Mesothelial cell of epicardium (in vitro differentiated cells): ENCODE data around the gene VPS8. TPM values are rescaled to one million over a fixed set of nuclear protein-coding genes. Genes with fewer than 3 reads are reported as not detected.
"Not testable (repeated sequence)": the region's sequence is repeated elsewhere in the genome, so short reads cannot be mapped to it uniquely, and the experiment has no call there.

ENCODE experiments used
- DNase-seq, 2 experiments: peaks; one replicate each; pipeline ENCODE4 v3.0.0; 2021; ENCODE audit warnings: low spot score in 2 of 2; ENCODE audit not compliant: unreplicated experiment in 2 of 2
- H3K27ac Mint-ChIP-seq: 2 replicates; pipeline ENCODE4 v1.8.0; 2021; ENCODE audit warnings: mixed read lengths
- H3K27me3 Mint-ChIP-seq: 2 replicates; pipeline ENCODE4 v1.8.0; 2021; ENCODE audit warnings: low read depth, mixed read lengths
- H3K36me3 Mint-ChIP-seq: 2 replicates; pipeline ENCODE4 v1.8.0; 2021; ENCODE audit warnings: mixed read lengths
- H3K4me1 Mint-ChIP-seq: 2 replicates; pipeline ENCODE4 v1.8.0; 2021; ENCODE audit warnings: mixed read lengths
- H3K4me3 Mint-ChIP-seq: 2 replicates; pipeline ENCODE4 v1.8.0; 2021; ENCODE audit warnings: mild to moderate bottlenecking, moderate library complexity, mixed read lengths
- H3K9me3 Mint-ChIP-seq: 2 replicates; pipeline ENCODE4 v1.8.0; 2021; ENCODE audit warnings: mixed read lengths
- CTCF ChIP-seq: fragments of 200-600 bp; sonication (generic); IDR thresholded peaks from one replicate; pipeline ENCODE4 v1.5.0; 2021; ENCODE audit warnings: antibody characterized with exemption; ENCODE audit not compliant: unreplicated experiment
- total RNA-seq: library from RNA; stranded (reverse); gene quantifications from 3 replicates; pipeline ENCODE4 v1.2.1, GENCODE V29; 2021

VPS8 gene
- total RNA-seq, 1 donor from 2014 or later, result 82.4 TPM

DNA sequence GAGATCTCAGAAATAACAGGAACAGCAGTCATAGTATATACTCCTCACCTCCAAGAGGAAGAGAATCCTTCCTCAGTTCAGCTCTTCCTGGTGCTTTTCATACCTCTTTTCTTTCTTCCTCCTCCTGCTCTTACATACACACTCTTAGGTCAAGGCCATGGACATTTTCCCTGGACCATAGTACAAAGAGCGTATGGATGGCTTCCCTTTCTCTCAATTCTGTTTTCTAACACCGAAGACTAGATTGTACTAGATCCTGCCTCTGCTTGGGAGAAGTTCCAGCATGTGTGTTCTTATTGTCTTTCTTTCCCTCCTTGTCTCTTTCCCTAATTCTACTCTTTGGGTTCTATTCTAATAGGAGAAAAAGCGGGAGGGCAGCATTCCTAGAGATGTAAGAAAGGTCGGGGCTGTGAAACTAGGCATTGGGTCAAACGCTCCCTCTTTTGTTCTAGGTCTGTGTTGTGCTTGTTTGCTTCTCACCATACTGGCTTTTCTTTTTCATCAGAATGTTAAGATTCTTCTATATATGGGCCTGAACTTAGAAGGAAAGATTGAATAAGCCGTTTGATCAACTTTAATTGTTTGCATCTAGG is 77.4 kb downstream of the VPS8 start:
- no peak for TF ChIP-seq CTCF
- DNase-seq, result no peak
- no peaks in the 10 kb centered on the region for H3K27me3 Mint-ChIP-seq
- no peaks in the 10 kb centered on the region for H3K4me1 Mint-ChIP-seq
- H3K27ac Mint-ChIP-seq, result no peak overlapping the region
- H3K36me3 Mint-ChIP-seq, result peaks cover 1% of the 10 kb centered on the region
- no peak overlapping the region for H3K4me3 Mint-ChIP-seq
- H3K9me3 Mint-ChIP-seq, result no peaks in the 10 kb centered on the region

GRCh38 chr3:184894051-184894450 is 82.1 kb downstream of the VPS8 start:
- Mint-ChIP-seq H3K9me3 (no peaks in the 10 kb centered on the region), H3K27me3 (no peaks in the 10 kb centered on the region), H3K4me3 (no peak overlapping the region), H3K27ac (no peak overlapping the region), H3K36me3 (peaks cover 1% of the 10 kb centered on the region), H3K4me1 (no peaks in the 10 kb centered on the region)
- DNase-seq, result no peak
- TF ChIP-seq CTCF, result no peak

GRCh38 chr3:184895350-184895749 is 83.4 kb downstream of the VPS8 start:
- no peak overlapping the region for H3K4me3 Mint-ChIP-seq
- H3K27ac Mint-ChIP-seq, result no peak overlapping the region
- TF ChIP-seq CTCF, result no peak
- no peaks in the 10 kb centered on the region for H3K9me3 Mint-ChIP-seq
- DNase-seq, result no peak
- no peaks in the 10 kb centered on the region for H3K27me3 Mint-ChIP-seq
- no peaks in the 10 kb centered on the region for H3K4me1 Mint-ChIP-seq
- H3K36me3 Mint-ChIP-seq, result peaks cover 3% of the 10 kb centered on the region

DNA sequence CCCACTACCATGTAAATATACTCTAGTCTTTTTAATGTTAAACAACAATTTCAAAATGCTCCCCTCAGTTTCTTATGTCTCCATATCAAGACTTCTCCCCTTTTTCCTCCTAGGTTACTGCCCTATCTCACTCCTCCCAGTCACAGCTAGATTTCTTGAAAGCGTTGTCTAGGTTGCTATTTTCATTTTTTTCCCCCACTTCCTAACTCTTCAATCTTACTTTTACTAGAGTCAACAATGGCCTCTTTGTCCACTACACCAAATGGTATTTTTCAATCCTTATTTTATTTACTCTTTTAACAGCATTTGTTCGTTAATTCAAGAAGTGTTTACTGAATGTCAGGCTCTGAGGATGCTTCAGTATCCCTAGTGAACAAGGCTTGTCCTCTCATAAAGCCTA is 84.4 kb downstream of the VPS8 start:
- DNase-seq, result no peak
- TF ChIP-seq CTCF, result no peak
- Mint-ChIP-seq H3K4me1 (no peaks in the 10 kb centered on the region), H3K4me3 (no peak overlapping the region), H3K27ac (no peak overlapping the region), H3K9me3 (no peaks in the 10 kb centered on the region), H3K36me3 (peaks cover 3% of the 10 kb centered on the region), H3K27me3 (no peaks in the 10 kb centered on the region)

- H3K36me3 Mint-ChIP-seq, result peaks cover 22% of the 10 kb centered on the region
- H3K4me3 Mint-ChIP-seq, result no peak overlapping the region
- TF ChIP-seq CTCF, result no peak
- DNase-seq, result no peak
- H3K4me1 Mint-ChIP-seq, result no peaks in the 10 kb centered on the region
- no peak overlapping the region for H3K27ac Mint-ChIP-seq
- no peaks in the 10 kb centered on the region for H3K27me3 Mint-ChIP-seq
- peaks cover 13% of the 10 kb centered on the region for H3K9me3 Mint-ChIP-seq
Observed at GRCh38 chr3:184899953-184900595, 88.1 kb downstream of the VPS8 start.

GRCh38 chr3:184907031-184907430 is 95.1 kb downstream of the VPS8 start:
- Mint-ChIP-seq H3K9me3 (peaks cover 17% of the 10 kb centered on the region), H3K4me1 (peaks cover 14% of the 10 kb centered on the region), H3K36me3 (peaks cover 42% of the 10 kb centered on the region)
- not testable (repeated sequence) for H3K27me3 Mint-ChIP-seq, DNase-seq, H3K4me3 Mint-ChIP-seq, H3K27ac Mint-ChIP-seq
